MM.1S (cell line): ENCODE results near the gene CNOT6.

Experiments
- EZH2 ChIP-seq: fragments of 300-600 bp; sonication (generic); optimal IDR thresholded peaks from 2 replicates; pipeline ENCODE3; 2017; ENCODE audit warnings: low read depth, mild to moderate bottlenecking, antibody characterized with exemption, low read length, mixed read lengths
- TF ChIP-seq, protein P1 (sequence below): fragments of 300-600 bp; sonication (generic); IDR thresholded peaks from 2 replicates; pipeline ENCODE4 v1.5.1; 2016; ENCODE audit warnings: antibody characterized with exemption, low read length, mixed read lengths

DNA sequence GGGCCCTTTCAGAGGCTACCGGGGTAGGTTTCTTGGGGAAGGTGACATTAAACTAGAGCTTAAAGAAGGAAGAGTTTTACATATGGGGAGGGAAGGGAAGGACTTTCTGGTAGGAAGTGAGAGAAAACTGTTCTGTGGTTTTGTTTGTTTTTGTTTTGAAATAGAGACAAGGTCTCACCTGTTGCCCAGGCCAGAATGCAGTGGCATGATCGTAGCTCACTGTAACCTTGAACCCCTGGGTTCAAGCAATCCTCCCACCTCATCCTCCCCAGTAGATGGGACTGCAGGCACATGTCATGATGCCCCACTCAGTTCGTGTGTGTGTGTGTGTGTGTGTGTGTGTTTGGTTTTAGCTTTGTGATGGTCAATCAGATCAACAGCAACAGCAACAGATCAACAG is 37.4 kb upstream of the CNOT6 start:
- TF ChIP-seq, protein P1, sequence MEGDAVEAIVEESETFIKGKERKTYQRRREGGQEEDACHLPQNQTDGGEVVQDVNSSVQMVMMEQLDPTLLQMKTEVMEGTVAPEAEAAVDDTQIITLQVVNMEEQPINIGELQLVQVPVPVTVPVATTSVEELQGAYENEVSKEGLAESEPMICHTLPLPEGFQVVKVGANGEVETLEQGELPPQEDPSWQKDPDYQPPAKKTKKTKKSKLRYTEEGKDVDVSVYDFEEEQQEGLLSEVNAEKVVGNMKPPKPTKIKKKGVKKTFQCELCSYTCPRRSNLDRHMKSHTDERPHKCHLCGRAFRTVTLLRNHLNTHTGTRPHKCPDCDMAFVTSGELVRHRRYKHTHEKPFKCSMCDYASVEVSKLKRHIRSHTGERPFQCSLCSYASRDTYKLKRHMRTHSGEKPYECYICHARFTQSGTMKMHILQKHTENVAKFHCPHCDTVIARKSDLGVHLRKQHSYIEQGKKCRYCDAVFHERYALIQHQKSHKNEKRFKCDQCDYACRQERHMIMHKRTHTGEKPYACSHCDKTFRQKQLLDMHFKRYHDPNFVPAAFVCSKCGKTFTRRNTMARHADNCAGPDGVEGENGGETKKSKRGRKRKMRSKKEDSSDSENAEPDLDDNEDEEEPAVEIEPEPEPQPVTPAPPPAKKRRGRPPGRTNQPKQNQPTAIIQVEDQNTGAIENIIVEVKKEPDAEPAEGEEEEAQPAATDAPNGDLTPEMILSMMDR = no peak
- TF ChIP-seq EZH2 = no peak
